ENCODE data around the gene RBKS. TPM values are rescaled to one million over a fixed set of nuclear protein-coding genes. Genes with fewer than 3 reads are reported as not detected.
A peak's percentile ranks its signal among the peaks of the same experiment; 100 is the strongest.

Gene RBKS
- total and polyA plus RNA-seq, 2 of the 8 experiments (the other 6 are each of a cell fraction or from before 2014, with no cell fraction given), result 1.1 to 1.5 TPM

DNA sequence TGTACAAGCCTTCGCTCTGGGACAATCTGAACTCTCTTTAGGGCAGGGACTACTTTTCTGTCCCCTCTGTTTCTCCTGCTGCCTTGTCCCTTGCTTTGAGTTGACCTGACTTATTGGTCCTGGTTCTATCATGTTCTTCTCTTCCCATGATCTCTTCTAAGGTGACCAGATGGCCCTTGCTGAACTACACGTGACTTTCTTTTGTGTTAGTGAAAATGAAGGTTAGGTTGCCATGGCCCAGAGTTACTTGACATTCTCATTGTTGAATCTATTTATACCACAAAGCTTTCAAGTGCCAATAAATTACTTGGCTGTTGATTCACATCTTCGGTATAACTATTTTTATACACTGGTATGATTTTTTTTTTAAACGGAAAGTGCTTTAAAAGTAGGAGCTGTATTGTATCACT lies 94.3 kb downstream of the RBKS start:
- Histone ChIP-seq H3K18ac (ENCODE audit: extremely low read depth, low read length) (no peak overlapping the region), H4K91ac (replicated peaks; ENCODE audit: insufficient read length, low read length) (no peak overlapping the region), H2BK12ac (ENCODE audit: low read depth, low read length) (no peak overlapping the region), H3K4me2 (ENCODE audit: insufficient read depth in 1 of 2, low read depth in 2 of 2, low read length in 2 of 2) (no peak overlapping the region), H3K4me3 (ENCODE audit: extremely low read depth in 1 of 4, insufficient read depth in 2 of 4, low read depth in 3 of 4, low read length in 4 of 4) (no peak overlapping the region), H2AK5ac (ENCODE audit: low read depth, low read length) (no peak overlapping the region), H4K20me1 (replicated peaks in 1 of 2; ENCODE audit: control insufficient read depth in 1 of 2, insufficient read depth in 2 of 2, low read length in 2 of 2) (peaks cover 0 to 2% of the 10 kb centered on the region in 2 experiments), H4K8ac (ENCODE audit: extremely low read depth, insufficient read depth, low read length) (no peak overlapping the region), H3K79me1 (ENCODE audit: low read depth, low read length) (no peaks in the 10 kb centered on the region), H3K9ac (replicated peaks in 1 of 4; ENCODE audit: extremely low read depth in 1 of 4, low read depth in 3 of 4, low read length in 3 of 4) (no peak overlapping the region; a peak in 1 of 7 replicates), H2BK5ac (ENCODE audit: low read depth, low read length) (no peak overlapping the region), H2AFZ (ENCODE audit: low read length) (no peak overlapping the region), H2BK15ac (ENCODE audit: low read length) (no peak overlapping the region), H3K4ac (replicated peaks; ENCODE audit: insufficient read length, low read depth, low read length) (no peak overlapping the region), H3K4me1 (replicated peaks in 1 of 4; ENCODE audit: control insufficient read depth in 3 of 4, insufficient read depth in 4 of 4, low read length in 3 of 4) (no peaks in the 10 kb centered on the region), H3K36me3 (ENCODE audit: control insufficient read depth in 2 of 4, insufficient read depth in 4 of 4, low read length in 3 of 4) (no peaks in the 10 kb centered on the region), H3K27ac (ENCODE audit: low read depth, low read length) (no peak overlapping the region), H2BK20ac (ENCODE audit: low read length) (no peak overlapping the region), H2BK120ac (replicated peaks; ENCODE audit: low read depth, low read length) (no peak overlapping the region), H3K23ac (ENCODE audit: insufficient read length) (no peak overlapping the region), H3K79me2 (ENCODE audit: control insufficient read depth in 1 of 2, insufficient read depth in 2 of 2, low read length in 2 of 2) (no peaks in the 10 kb centered on the region), H4K5ac (ENCODE audit: insufficient read length, low read depth, low read length) (no peak overlapping the region), H3K27me3 (replicated peaks in 1 of 4; ENCODE audit: control insufficient read depth in 3 of 4, extremely low read depth in 1 of 4, insufficient read depth in 3 of 4, low read length in 3 of 4) (no peaks in the 10 kb centered on the region), H3K23me2 (ENCODE audit: low read depth, low read length) (no peaks in the 10 kb centered on the region), H3K9me3 (ENCODE audit: insufficient read depth in 2 of 2, low read depth in 1 of 2, low read length in 1 of 2) (no peaks in the 10 kb centered on the region), H3K56ac (replicated peaks; ENCODE audit: insufficient read length, low read depth, low read length) (no peak overlapping the region), H3K14ac (ENCODE audit: insufficient read length) (no peak overlapping the region)
- CTCF ChIA-PET (ENCODE audit: partially characterized antibody), result interaction anchor here (0.6 to 1.1 kb wide), 2 partner anchors 9 to 18 kb away, joined by 3 to 4 read pairs; no protein-coding TSS in a partner anchor
- POLR2A ChIA-PET (ENCODE audit: partially characterized antibody), result interaction anchor here (1.4 to 1.8 kb wide), 2 partner anchors 17 to 23 kb away, joined by 4 to 6 read pairs; no protein-coding TSS in a partner anchor
- FAIRE-seq (no peak), DNase-seq (ENCODE audit: low read depth in 1 of 2, low spot score in 2 of 2) (peak in 1 of 2 experiments; percentile 7)
- TF ChIP-seq KDM1A (IDR thresholded peaks at IDR 0.05; ENCODE audit: borderline replicate concordance, low read length) (no peak), BCL11A (IDR thresholded peaks at IDR 0.05; ENCODE audit: low read depth in 2 of 2, low read length in 2 of 2) (no peak), SAP30 (IDR thresholded peaks at IDR 0.05; ENCODE audit: insufficient read depth, insufficient replicate concordance, low read length) (no peak)
- WGBS, 2 experiments (ENCODE audit: extremely low coverage in 1 of 2, insufficient coverage in 1 of 2, insufficient read length in 1 of 2, insufficient replicate concordance in 2 of 2, low coverage in 1 of 2, low lambda C conversion rate in 2 of 2, missing lambda C conversion rate in 1 of 2), result 92% methylated on average over 4 of the region's 4 CpGs; no CpG with 5 or more reads in 1 of the 2 experiments

Measured in H1 (cell line).